Activated CD4-positive, alpha-beta memory T cell treated with anti-CD3 and anti-CD28 coated beads for 36 hours (primary cell): ENCODE results near the gene PADI3. TPM values are rescaled to one million over a fixed set of nuclear protein-coding genes. Genes with fewer than 3 reads are reported as not detected.
A peak's percentile ranks its signal among the peaks of the same experiment; 100 is the strongest.
"Not testable (repeated sequence)": the region's sequence is repeated elsewhere in the genome, so short reads cannot be mapped to it uniquely, and the experiment has no call there.

Experiments used
- CTCF ChIA-PET: fragments of 350-600 bp; sonication (Branson Sonifier 250); formaldehyde crosslinking; loops from one replicate; lab custom pipeline; 2021; ENCODE audit warnings: antibody characterized with exemption, inconsistent platforms; lab: Charles Lee
- POLR2A ChIA-PET: fragments of 350-600 bp; sonication (Branson Sonifier 250); formaldehyde crosslinking; loops from one replicate; lab custom pipeline; 2021; ENCODE audit warnings: antibody characterized with exemption; lab: Charles Lee
- DNase-seq: peaks from one replicate; pipeline ENCODE4 v3.0.0-alpha.2; 2020
- H3K27ac Mint-ChIP-seq: one replicate; pipeline ENCODE4 v1.8.0; 2021; ENCODE audit warnings: mixed read lengths
- H3K27me3 Mint-ChIP-seq: one replicate; pipeline ENCODE4 v1.8.0; 2021; ENCODE audit warnings: mixed read lengths
- H3K36me3 Mint-ChIP-seq: one replicate; pipeline ENCODE4 v1.8.0; 2021; ENCODE audit warnings: mixed read lengths
- H3K4me1 Mint-ChIP-seq: one replicate; pipeline ENCODE4 v1.8.0; 2021; ENCODE audit warnings: low read depth, mixed read lengths
- H3K4me3 Mint-ChIP-seq: one replicate; pipeline ENCODE4 v1.8.0; 2021; ENCODE audit warnings: mild to moderate bottlenecking, mixed read lengths
- H3K9me3 Mint-ChIP-seq: one replicate; pipeline ENCODE4 v1.8.0; 2021; ENCODE audit warnings: mixed read lengths
- intact Hi-C: fragments of 100-400 bp; cut with micrococcal nuclease; formaldehyde crosslinking; loops from one replicate; pipeline ENCODE4 v1.15.1; 2023
- total RNA-seq, 2 experiments: library from RNA; stranded (reverse); gene quantifications; one replicate each; pipeline ENCODE4 v1.2.3, GENCODE V29; 2021

The PADI3 gene
- total RNA-seq, 2 experiments from 2014 or later = not detected

DNA sequence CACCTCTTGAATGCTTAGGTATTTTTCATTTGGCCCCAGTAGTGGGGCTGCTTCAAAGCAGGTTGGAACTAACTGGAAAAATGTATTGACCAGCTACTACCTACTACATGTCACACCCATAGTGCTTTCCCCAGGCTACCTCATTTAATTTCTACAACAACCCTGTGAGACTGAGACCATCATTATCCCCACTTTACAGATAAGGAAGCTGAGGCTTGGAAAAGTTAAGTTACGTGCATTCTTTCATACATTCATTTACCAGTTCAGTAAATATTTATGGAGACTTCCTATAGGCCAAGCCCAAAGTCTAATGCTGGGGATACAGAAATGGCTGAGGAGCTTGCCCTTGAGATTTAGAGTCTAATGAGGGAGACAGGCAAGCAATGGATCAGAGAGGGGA lies 14.5 kb upstream of the PADI3 start:
- Mint-ChIP-seq H3K9me3 (no peaks in the 10 kb centered on the region), H3K36me3 (no peaks in the 10 kb centered on the region), H3K4me3 (no peak overlapping the region), H3K27me3 (no peaks in the 10 kb centered on the region), H3K4me1 (no peaks in the 10 kb centered on the region), H3K27ac (no peak overlapping the region)
- intact Hi-C loops = no loop called here
- DNase-seq = no peak
- POLR2A ChIA-PET = no interaction called here
- CTCF ChIA-PET = interaction anchor here (9.3 kb wide), 1 partner anchor 109 kb away, joined by 196 read pairs; no protein-coding TSS in a partner anchor

GRCh38 chr1:17235135-17235885 lies 13.6 kb upstream of the PADI3 start:
- Mint-ChIP-seq H3K9me3 (no peaks in the 10 kb centered on the region), H3K36me3 (no peaks in the 10 kb centered on the region), H3K4me3 (no peak overlapping the region), H3K27ac (no peak overlapping the region), H3K4me1 (no peaks in the 10 kb centered on the region), H3K27me3 (no peaks in the 10 kb centered on the region)
- intact Hi-C loops = no loop called here
- POLR2A ChIA-PET = no interaction called here
- CTCF ChIA-PET = interaction anchor here (0.7 to 9.3 kb wide), 3 partner anchors 11 to 110 kb away, joined by 3 to 196 read pairs (median 18); no protein-coding TSS in a partner anchor
- no peak for DNase-seq

DNA sequence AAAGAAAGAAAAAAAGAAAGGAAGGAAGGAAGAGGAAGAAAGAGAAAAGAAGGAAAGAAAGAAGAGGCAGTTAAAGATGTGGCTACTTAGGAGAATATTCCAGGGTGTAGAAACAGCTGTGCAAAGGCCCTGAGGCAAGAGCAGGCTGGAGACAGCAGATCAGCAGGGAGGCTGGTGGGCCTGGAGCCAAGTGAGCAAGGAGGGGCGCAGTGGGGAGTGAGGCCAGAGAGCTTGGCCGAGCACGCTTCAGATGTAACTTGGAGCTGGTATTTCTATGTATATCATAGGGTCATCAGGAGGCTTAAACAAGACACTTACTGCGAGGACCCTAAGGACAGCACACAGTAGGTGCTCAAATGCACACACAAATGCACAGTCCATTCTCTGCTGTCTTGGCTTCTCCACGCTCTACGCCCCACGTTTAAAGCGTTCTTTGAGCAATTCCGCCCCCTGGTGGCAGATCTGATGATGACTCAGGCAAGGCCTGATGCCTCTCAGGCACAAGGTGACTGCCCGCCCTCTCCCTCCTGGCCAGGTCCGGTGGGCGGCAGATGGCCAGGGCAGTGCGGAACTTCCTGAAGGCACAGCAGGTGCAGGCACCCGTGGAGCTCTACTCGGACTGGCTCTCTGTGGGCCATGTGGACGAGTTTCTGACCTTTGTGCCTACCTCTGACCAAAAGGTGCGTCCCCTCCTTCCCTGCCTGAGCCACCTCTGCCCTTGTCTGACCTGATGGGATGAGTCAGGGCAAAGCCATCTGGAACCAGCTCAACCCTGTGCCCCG lies 11.9 kb upstream of the PADI3 start:
- Mint-ChIP-seq H3K4me3 (no peak overlapping the region), H3K36me3 (no peaks in the 10 kb centered on the region), H3K27ac (no peak overlapping the region), H3K4me1 (no peaks in the 10 kb centered on the region), H3K9me3 (no peaks in the 10 kb centered on the region), H3K27me3 (no peaks in the 10 kb centered on the region)
- intact Hi-C loops = loop anchor here (1.0 kb wide), 2 partner anchors 112 to 178 kb away; no protein-coding TSS in a partner anchor
- peak; percentile 90 for DNase-seq
- ChIA-PET POLR2A (no interaction called here), CTCF (interaction anchor here (0.6 to 9.3 kb wide), 14 partner anchors 9 to 174 kb away, joined by 3 to 196 read pairs (median 4); partner anchors contain the start of gene PADI3)

DNA sequence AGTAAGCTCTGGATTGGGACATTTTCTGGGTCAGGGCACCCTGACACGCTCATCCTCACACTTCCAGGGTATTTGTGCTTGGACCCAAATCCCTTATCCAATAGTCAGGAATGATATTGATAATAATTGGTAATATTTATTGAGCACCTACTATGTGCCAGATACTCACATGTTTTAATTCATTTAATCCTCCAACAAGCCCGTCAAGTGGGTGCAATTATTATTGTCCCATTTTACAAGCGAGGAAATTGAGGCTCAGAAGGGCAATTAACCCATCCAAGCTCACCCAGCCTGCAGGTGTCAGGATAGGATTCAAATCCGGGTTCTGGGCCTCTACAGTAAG lies 11.4 kb upstream of the PADI3 start:
- no peak for DNase-seq
- no peak overlapping the region for H3K27ac Mint-ChIP-seq
- H3K27me3 Mint-ChIP-seq = no peaks in the 10 kb centered on the region
- CTCF ChIA-PET = interaction anchor here (1.0 to 9.3 kb wide), 8 partner anchors 8 to 125 kb away, joined by 3 to 196 read pairs (median 6); partner anchors contain the start of gene PADI3
- H3K4me1 Mint-ChIP-seq = no peaks in the 10 kb centered on the region
- POLR2A ChIA-PET = no interaction called here
- no peaks in the 10 kb centered on the region for H3K9me3 Mint-ChIP-seq
- intact Hi-C loops = loop anchor here (1.0 kb wide), 2 partner anchors 112 to 178 kb away; no protein-coding TSS in a partner anchor
- no peak overlapping the region for H3K4me3 Mint-ChIP-seq
- no peaks in the 10 kb centered on the region for H3K36me3 Mint-ChIP-seq

GRCh38 chr1:17239420-17239819 lies 9.5 kb upstream of the PADI3 start:
- intact Hi-C loops = no loop called here
- H3K4me3 Mint-ChIP-seq = no peak overlapping the region
- H3K4me1 Mint-ChIP-seq = no peaks in the 10 kb centered on the region
- POLR2A ChIA-PET = no interaction called here
- H3K27ac Mint-ChIP-seq = no peak overlapping the region
- H3K27me3 Mint-ChIP-seq = no peaks in the 10 kb centered on the region
- H3K36me3 Mint-ChIP-seq = no peaks in the 10 kb centered on the region
- H3K9me3 Mint-ChIP-seq = no peaks in the 10 kb centered on the region
- CTCF ChIA-PET = interaction anchor here (9.3 kb wide), 1 partner anchor 114 kb away, joined by 196 read pairs; no protein-coding TSS in a partner anchor
- peak; percentile 26 for DNase-seq

- CTCF ChIA-PET = interaction anchor here (9.3 kb wide), 1 partner anchor 116 kb away, joined by 196 read pairs; no protein-coding TSS in a partner anchor
- POLR2A ChIA-PET, H3K4me1 Mint-ChIP-seq, H3K27me3 Mint-ChIP-seq, intact Hi-C loops, H3K36me3 Mint-ChIP-seq, H3K4me3 Mint-ChIP-seq, DNase-seq, H3K27ac Mint-ChIP-seq, H3K9me3 Mint-ChIP-seq: not testable (repeated sequence)
Measured at GRCh38 chr1:17241011-17241779, 7.7 kb upstream of the PADI3 start.

- intact Hi-C loops, H3K27ac Mint-ChIP-seq, POLR2A ChIA-PET, H3K36me3 Mint-ChIP-seq, H3K27me3 Mint-ChIP-seq, H3K9me3 Mint-ChIP-seq, DNase-seq, H3K4me1 Mint-ChIP-seq, H3K4me3 Mint-ChIP-seq: not testable (repeated sequence)
- CTCF ChIA-PET = interaction anchor here (9.3 kb wide), 1 partner anchor 116 kb away, joined by 196 read pairs; no protein-coding TSS in a partner anchor
Measured at GRCh38 chr1:17241780-17242074, 7.2 kb upstream of the PADI3 start.

DNA sequence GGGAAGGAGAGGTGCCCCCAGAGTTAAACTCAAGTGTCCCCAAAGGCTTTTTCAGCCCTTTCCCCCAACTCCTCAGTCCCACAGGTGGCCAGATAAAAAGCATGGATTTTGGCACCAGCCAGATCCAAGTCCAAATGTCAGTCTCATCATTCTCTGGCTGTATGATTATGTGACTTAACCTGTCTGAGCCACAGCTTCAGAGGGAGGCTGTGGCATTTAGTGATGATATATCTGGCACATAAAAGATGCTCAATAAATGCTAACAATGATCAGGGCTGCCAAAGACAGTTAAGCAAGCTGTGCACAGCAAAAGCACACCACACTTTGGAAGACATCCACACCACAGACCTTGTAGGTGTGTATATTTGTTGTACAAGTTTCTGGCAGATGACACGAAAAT lies 5.6 kb upstream of the PADI3 start:
- Mint-ChIP-seq H3K9me3 (no peaks in the 10 kb centered on the region), H3K27ac (no peak overlapping the region), H3K27me3 (no peaks in the 10 kb centered on the region), H3K36me3 (no peaks in the 10 kb centered on the region), H3K4me3 (no peak overlapping the region), H3K4me1 (no peaks in the 10 kb centered on the region)
- CTCF ChIA-PET = no interaction called here
- POLR2A ChIA-PET = no interaction called here
- intact Hi-C loops = no loop called here
- DNase-seq = no peak

DNA sequence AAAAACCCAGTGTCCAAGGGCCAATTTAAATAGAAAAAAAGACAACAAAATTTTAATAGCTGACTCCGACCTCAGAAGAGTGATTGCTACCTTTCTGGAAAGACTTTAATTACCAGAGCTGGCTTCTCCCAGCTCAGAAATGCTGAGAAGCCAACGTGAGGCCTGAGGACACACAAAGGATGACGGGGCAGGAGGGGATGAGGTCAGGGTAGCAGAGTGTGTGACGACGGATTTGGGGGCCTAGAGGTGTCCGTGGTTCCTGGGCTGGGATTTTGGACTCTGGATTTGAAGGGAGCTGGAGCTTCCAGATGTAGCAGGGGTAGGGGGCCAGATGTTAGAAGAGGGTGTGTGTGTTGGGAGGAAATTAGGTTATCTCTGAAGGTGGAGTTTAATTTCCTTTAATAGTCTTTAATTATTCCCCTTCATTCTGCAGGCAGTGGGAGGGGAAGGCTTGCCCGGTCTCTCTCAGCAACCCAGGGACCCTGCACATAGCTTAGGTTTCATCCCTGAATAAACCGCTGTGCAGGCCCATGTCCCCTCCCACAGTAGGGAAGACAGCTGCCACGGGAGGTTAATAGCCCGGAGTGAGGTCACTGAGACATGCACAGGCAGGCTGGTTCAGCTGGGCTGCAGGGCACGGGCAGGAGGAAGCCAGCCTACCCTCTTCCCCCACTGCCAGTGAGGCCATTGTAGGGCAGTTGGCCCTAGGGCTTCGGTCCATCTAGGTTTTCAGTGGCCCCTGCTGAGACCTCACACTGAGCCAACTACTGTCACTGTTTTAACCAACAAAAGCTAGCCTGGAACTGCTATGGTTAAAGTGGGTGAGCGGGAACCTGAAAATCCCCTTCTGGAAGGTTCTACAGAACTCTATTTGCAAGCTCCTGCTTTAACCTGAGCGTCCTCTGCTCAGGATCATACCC lies 3.8 kb upstream of the PADI3 start:
- Mint-ChIP-seq H3K4me3 (no peak overlapping the region), H3K27me3 (peaks cover 1% of the 10 kb centered on the region), H3K4me1 (no peaks in the 10 kb centered on the region), H3K27ac (no peak overlapping the region), H3K36me3 (no peaks in the 10 kb centered on the region), H3K9me3 (no peaks in the 10 kb centered on the region)
- ChIA-PET POLR2A (no interaction called here), CTCF (interaction anchor here (2.6 to 3.0 kb wide), 2 partner anchors 9 to 120 kb away, joined by 18 read pairs; no protein-coding TSS in a partner anchor)
- intact Hi-C loops = no loop called here
- DNase-seq = no peak

GRCh38 chr1:17245816-17246325 lies 3.0 kb upstream of the PADI3 start:
- intact Hi-C loops = no loop called here
- H3K4me3 Mint-ChIP-seq = no peak overlapping the region
- CTCF ChIA-PET = interaction anchor here (2.6 to 3.0 kb wide), 2 partner anchors 9 to 121 kb away, joined by 18 read pairs; no protein-coding TSS in a partner anchor

GRCh38 chr1:17246971-17247370 lies 1.9 kb upstream of the PADI3 start:
- Mint-ChIP-seq H3K36me3 (no peaks in the 10 kb centered on the region), H3K27me3 (peaks cover 8% of the 10 kb centered on the region), H3K4me3 (no peak overlapping the region), H3K27ac (no peak overlapping the region), H3K4me1 (no peaks in the 10 kb centered on the region), H3K9me3 (no peaks in the 10 kb centered on the region)
- ChIA-PET POLR2A (no interaction called here), CTCF (interaction anchor here (3.0 kb wide), 1 partner anchor 10 kb away, joined by 18 read pairs; no protein-coding TSS in a partner anchor)
- no peak for DNase-seq
- intact Hi-C loops = no loop called here

More at GRCh38 chr1:17245816-17246325, 3.0 kb upstream of the PADI3 start:
- H3K27me3 Mint-ChIP-seq = peaks cover 5% of the 10 kb centered on the region
- no peaks in the 10 kb centered on the region for H3K9me3 Mint-ChIP-seq
- H3K27ac Mint-ChIP-seq = no peak overlapping the region
- no peak for DNase-seq
- H3K36me3 Mint-ChIP-seq = no peaks in the 10 kb centered on the region
- H3K4me1 Mint-ChIP-seq = no peaks in the 10 kb centered on the region
- POLR2A ChIA-PET = no interaction called here
